Central memory CD8-positive, alpha-beta T cell (primary cell): Measurements from ENCODE around the gene CSTB.

Experiments used
- ATAC-seq: fragments of 150-1000 bp; cut with Tn5 transposase; replicated peaks from 2 replicates; pipeline ENCODE4 v1.10.0; 2022; ENCODE audit warnings: mild to moderate bottlenecking, moderate FRiP score, moderate number of reproducible peaks; ENCODE audit not compliant: poor library complexity, severe bottlenecking; ENCODE audit errors: extremely low read depth
- DNase-seq, 2 donors: peaks; one replicate each; pipeline ENCODE4 v3.0.0; 2021; ENCODE audit warnings: low spot score in 2 of 2
- H3K27ac Mint-ChIP-seq: one replicate; pipeline ENCODE4 v1.8.0; 2022; ENCODE audit warnings: low read depth, mild to moderate bottlenecking, moderate library complexity, mixed read lengths
- H3K27me3 Mint-ChIP-seq: one replicate; pipeline ENCODE4 v1.8.0; 2022; ENCODE audit warnings: mixed read lengths
- H3K36me3 Mint-ChIP-seq: one replicate; pipeline ENCODE4 v1.8.0; 2022; ENCODE audit warnings: mild to moderate bottlenecking, moderate library complexity, mixed read lengths; ENCODE audit not compliant: insufficient read depth
- H3K4me1 Mint-ChIP-seq: one replicate; pipeline ENCODE4 v1.8.0; 2022; ENCODE audit warnings: mixed read lengths
- H3K4me3 Mint-ChIP-seq: one replicate; pipeline ENCODE4 v1.8.0; 2022; ENCODE audit warnings: mild to moderate bottlenecking, moderate library complexity, mixed read lengths
- H3K9me3 Mint-ChIP-seq: one replicate; pipeline ENCODE4 v1.8.0; 2022; ENCODE audit warnings: mixed read lengths

The CSTB gene

DNA sequence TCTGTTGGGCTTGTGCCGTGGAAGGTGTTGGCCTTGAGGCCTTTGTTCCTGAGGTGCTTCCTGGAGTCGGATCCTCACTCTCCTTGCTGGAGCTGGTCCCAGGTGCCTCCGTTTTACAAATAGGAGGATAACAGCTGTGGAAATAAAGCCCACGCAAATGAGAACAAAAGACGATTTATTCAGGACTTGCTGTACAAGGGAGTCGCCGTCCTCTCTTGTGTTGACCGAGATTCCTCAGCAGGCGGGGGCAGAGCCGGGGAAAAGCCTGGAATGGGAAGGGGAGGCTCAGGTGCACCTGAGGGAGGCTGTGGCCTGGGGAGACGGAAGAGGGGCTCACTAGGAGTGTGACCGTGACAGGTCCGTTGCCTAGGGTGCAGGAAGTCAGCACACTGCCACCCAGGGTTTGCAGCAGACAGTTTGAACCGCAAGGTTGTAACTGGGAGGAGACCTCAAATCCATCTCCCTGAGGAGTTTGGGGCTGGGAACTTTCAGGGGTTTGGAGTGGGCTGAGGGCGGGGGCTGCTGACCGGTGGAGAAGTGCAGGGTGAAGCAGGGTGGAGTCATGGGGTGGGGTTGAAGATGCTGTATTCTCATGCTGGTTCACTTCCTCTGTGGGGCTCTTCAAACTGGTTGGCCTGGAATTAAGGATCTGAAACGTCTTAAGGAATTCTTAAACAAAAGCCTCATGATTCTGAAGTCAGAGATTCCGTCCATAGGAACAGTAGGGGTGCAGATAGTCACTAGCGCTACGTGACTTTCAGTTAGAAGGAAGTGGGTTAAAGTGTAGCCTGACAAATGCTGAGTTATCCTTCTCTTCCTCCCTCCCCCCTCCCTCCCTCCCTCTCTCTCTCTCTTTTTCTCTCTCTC, 2.6 kb upstream of the CSTB start:
- peak overlapping the region; percentile 54 for H3K27ac Mint-ChIP-seq
- H3K4me1 Mint-ChIP-seq: peaks cover 34% of the 10 kb centered on the region
- ATAC-seq: no peak
- no peaks in the 10 kb centered on the region for H3K9me3 Mint-ChIP-seq
- DNase-seq: no peak
- peaks cover 9% of the 10 kb centered on the region for H3K36me3 Mint-ChIP-seq
- no peaks in the 10 kb centered on the region for H3K27me3 Mint-ChIP-seq
- H3K4me3 Mint-ChIP-seq: peak overlapping the region; percentile 88

DNA sequence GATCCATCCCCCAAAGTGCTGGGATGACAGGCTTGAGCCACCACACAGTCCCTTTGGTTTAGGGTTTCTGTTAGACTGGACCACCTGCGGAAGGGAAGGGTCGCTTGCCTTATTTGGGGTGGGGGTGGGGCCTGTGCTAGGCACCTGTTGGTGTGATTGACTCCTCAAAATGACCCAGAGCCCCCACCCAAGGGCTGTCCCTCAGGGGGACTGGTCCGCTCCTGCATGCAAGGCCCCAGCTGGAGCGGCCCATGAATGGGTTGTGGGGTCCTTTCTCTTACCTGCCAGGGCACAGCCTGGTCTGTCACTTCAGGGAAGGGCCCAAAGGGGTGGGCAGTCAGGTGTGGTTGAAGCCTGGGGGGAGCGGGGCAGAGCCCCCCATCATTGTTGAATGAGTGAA, 1.8 kb upstream of the CSTB start:
- H3K4me3 Mint-ChIP-seq: peak overlapping the region; percentile 88
- H3K4me1 Mint-ChIP-seq: peaks cover 34% of the 10 kb centered on the region
- H3K9me3 Mint-ChIP-seq: no peaks in the 10 kb centered on the region
- no peak for ATAC-seq
- H3K36me3 Mint-ChIP-seq: peaks cover 12% of the 10 kb centered on the region
- peak overlapping the region; percentile 72 for H3K27ac Mint-ChIP-seq
- no peaks in the 10 kb centered on the region for H3K27me3 Mint-ChIP-seq
- no peak for DNase-seq

DNA sequence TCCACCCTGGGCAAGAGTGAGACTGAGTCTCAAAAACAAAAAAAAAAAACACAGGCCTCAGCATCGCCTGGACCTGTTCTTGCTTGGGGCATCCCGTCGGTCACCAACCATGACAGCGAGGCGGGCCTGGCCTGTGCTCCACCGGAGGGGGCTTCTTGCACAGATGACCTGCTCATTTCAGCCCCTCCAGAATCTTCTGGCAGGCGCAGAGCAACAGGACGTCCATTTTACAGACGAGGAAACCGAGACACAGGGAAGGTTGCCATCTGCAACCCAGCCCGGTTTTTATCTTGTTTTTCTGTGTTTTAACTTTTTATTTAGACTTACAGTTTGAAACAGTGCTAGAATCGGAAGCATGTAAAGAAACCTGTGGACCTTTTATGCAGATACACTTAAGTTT, 918 bp downstream of the CSTB start:
- H3K36me3 Mint-ChIP-seq: peaks cover 15% of the 10 kb centered on the region
- no peaks in the 10 kb centered on the region for H3K9me3 Mint-ChIP-seq
- H3K4me1 Mint-ChIP-seq: peaks cover 34% of the 10 kb centered on the region
- H3K27me3 Mint-ChIP-seq: no peaks in the 10 kb centered on the region
- peak overlapping the region; percentile 74 for H3K27ac Mint-ChIP-seq
- DNase-seq (no peak), ATAC-seq (no peak)
- H3K4me3 Mint-ChIP-seq: peak overlapping the region; percentile 88

DNA sequence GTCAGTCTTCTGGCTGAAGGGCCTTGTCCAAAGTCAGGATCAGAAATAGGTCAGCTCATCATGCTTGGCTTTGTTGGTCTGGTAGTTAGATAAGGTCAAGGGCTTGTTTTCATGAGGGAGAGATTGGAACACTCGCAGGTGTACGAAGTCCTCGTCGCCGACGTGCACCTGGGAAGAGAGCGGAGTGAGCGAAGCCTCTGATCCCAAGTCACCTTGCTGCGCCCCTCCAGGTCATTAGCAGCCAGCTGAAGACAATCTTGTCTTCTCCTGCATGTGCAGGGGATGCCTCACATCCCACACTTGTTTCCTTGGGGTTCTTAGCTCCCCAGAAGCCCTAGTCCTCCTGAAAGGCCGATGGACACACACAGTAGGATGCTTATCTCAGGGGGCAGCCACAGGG, 1.9 kb downstream of the CSTB start:
- Mint-ChIP-seq H3K36me3 (peaks cover 15% of the 10 kb centered on the region), H3K4me3 (no peak overlapping the region), H3K4me1 (peaks cover 31% of the 10 kb centered on the region), H3K27ac (no peak overlapping the region), H3K9me3 (no peaks in the 10 kb centered on the region), H3K27me3 (no peaks in the 10 kb centered on the region)
- no peak for ATAC-seq
- DNase-seq: no peak

DNA sequence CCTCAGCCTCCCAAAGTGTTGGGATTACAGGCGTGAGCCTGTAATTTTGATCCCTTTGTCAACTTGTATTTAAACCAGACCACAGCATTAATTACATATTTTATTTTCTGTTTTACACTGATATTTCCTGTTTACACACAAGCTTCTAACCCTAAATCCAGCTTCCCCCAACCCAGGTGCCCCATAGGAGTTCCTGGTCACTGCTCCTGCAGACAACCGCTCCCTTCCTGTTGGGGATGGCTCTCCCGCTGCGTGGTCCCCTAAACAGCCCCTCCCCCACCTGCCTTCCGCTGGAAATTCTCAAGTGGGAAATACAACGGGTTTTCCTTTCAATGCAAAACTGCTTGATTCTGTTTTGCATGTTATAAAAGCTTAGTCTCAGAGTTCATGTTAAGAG, 3.7 kb downstream of the CSTB start:
- Mint-ChIP-seq H3K36me3 (peaks cover 12% of the 10 kb centered on the region), H3K4me1 (peaks cover 20% of the 10 kb centered on the region), H3K27me3 (no peaks in the 10 kb centered on the region), H3K4me3 (no peak overlapping the region), H3K27ac (no peak overlapping the region), H3K9me3 (no peaks in the 10 kb centered on the region)
- ATAC-seq (no peak), DNase-seq (no peak)

DNA sequence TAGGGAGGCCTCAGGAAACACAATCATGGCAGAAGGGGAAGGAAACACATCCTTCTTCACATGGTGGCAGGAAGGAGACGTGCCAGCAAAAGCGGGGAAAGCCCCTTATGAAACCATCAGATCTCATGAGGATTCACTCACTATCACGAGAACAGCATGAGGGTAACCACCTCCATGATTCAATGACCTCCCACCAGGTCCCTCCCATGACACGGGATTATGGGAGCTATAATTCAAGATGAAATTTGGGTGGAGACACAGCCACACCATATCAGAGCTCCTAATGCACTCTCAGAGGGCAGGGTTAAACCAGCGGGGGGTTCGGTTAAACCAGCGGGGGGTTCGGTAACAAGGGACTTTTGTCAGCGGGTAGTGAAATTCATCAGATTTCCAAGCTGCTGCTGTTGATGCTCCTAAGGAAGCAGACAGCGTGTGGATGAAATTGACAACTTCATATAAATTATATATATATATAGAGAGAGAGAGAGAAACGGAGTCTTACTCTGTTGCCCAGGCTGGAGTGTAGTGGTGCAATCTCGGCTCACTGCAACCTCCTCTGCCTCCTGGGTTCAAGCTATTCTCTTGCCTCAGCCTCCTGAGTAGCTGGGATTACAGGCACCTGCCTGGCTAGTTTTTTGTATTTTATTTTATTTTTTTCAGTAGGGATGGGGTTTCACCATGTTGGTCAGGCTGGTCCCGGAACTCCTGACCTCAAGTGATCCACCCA, 4.2 kb downstream of the CSTB start:
- ATAC-seq (no peak), DNase-seq (no peak)

GRCh38 chr21:43771199-43771675, 4.9 kb downstream of the CSTB start:
- Mint-ChIP-seq H3K4me3 (no peak overlapping the region), H3K27ac (no peak overlapping the region), H3K27me3 (no peaks in the 10 kb centered on the region), H3K9me3 (no peaks in the 10 kb centered on the region), H3K4me1 (peaks cover 20% of the 10 kb centered on the region), H3K36me3 (peaks cover 12% of the 10 kb centered on the region)
- ATAC-seq: no peak
- no peak for DNase-seq

More for the DNA sequence above, 4.2 kb downstream of the CSTB start:
- Mint-ChIP-seq H3K4me1 (peaks cover 20% of the 10 kb centered on the region), H3K27me3 (no peaks in the 10 kb centered on the region), H3K36me3 (peaks cover 12% of the 10 kb centered on the region), H3K27ac (no peak overlapping the region), H3K4me3 (no peak overlapping the region), H3K9me3 (no peaks in the 10 kb centered on the region)

GRCh38 chr21:43770066-43770655, 5.9 kb downstream of the CSTB start:
- H3K4me1 Mint-ChIP-seq: peaks cover 12% of the 10 kb centered on the region
- H3K9me3 Mint-ChIP-seq: no peaks in the 10 kb centered on the region
- no peak for DNase-seq
- no peak for ATAC-seq
- H3K27me3 Mint-ChIP-seq: no peaks in the 10 kb centered on the region
- peaks cover 7% of the 10 kb centered on the region for H3K36me3 Mint-ChIP-seq
- no peak overlapping the region for H3K27ac Mint-ChIP-seq
- H3K4me3 Mint-ChIP-seq: no peak overlapping the region

DNA sequence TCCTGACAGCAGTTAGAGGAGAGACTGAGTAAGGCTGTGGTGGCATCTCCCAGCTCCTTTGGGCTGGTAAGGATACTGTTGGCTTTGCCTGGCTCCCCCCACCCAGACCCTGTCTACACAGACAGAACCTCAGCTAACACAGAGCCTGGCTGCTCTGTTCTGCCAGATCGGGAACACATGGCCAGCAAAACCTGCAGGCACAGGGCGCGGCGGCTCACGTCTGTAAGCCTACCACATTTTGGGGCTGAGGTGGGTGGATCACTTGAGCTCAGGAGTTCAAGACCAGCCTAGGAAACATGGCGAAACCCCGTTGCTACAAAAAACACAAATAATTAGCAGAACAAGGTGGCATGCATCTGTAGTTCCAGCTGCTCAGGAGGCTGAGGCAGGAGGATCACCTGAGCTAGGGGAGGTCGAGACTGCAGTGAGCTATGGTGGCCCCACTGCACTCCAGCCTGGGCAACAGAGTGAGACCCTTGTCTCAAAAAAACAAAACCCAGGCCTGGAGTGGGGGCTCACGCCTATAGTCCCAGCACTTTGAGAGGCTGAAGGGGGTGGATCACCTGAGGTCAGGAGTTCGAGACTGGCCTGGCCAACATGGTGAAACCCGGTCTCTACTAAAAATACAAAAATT, 6.7 kb downstream of the CSTB start:
- ATAC-seq: no peak
- Mint-ChIP-seq H3K9me3 (no peaks in the 10 kb centered on the region), H3K27me3 (no peaks in the 10 kb centered on the region), H3K36me3 (peaks cover 7% of the 10 kb centered on the region), H3K4me1 (peaks cover 7% of the 10 kb centered on the region), H3K4me3 (no peak overlapping the region), H3K27ac (no peak overlapping the region)
- no peak for DNase-seq

- H3K27me3 Mint-ChIP-seq: no peaks in the 10 kb centered on the region
- H3K9me3 Mint-ChIP-seq: no peaks in the 10 kb centered on the region
- H3K27ac Mint-ChIP-seq: no peak overlapping the region
- H3K4me1 Mint-ChIP-seq: peaks cover under 1% of the 10 kb centered on the region
- H3K4me3 Mint-ChIP-seq: no peak overlapping the region
- ATAC-seq: no peak
- no peak for DNase-seq
- H3K36me3 Mint-ChIP-seq: peaks cover 8% of the 10 kb centered on the region
Measured at GRCh38 chr21:43768868-43769167, 7.3 kb downstream of the CSTB start.

DNA sequence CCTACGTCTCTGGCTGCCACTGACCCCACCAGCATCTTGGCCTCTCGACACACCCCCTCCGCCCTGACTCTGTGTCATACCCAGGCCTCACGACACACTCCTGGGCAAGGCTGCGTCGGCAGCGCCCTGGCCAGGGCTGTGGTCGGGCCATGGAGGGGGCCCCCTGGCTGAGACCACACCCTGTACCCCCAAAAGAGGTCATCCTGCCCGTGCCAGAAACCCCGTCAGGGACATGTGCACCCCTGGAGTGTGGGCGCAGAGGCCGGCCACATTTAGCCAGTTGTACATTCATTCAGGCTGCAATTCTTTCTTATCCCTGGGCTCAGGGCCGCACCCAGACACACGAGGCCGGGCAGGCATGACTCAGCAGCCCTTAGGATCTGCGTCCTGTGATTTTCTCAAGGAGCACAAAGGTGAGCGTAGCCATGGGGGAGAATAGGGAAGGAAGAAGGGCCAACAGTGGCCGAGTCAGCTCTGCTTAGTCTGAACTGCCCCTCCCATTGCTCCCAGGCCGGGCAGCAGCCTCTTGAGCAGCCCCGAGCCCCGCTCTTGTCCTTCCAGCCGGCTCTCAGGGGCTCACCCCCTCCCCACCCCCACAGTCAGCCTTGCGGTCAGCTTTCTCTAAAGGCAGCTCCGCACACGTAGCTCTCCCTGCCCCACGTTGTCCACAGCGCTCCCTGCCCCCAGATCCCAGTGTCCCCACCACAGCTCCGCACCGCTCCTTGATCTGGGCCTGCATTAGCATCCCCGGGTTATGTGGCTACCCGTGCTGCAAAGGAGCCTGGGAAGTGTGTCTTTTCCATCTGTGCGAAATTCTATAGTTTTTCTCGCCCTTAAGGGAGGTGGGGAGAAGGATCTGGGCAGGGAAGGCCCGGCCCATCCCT, 7.9 kb downstream of the CSTB start:
- ATAC-seq (no peak), DNase-seq (no peak)
- Mint-ChIP-seq H3K27ac (no peak overlapping the region), H3K4me3 (no peak overlapping the region), H3K27me3 (no peaks in the 10 kb centered on the region), H3K4me1 (no peaks in the 10 kb centered on the region), H3K36me3 (peaks cover 8% of the 10 kb centered on the region), H3K9me3 (no peaks in the 10 kb centered on the region)

DNA sequence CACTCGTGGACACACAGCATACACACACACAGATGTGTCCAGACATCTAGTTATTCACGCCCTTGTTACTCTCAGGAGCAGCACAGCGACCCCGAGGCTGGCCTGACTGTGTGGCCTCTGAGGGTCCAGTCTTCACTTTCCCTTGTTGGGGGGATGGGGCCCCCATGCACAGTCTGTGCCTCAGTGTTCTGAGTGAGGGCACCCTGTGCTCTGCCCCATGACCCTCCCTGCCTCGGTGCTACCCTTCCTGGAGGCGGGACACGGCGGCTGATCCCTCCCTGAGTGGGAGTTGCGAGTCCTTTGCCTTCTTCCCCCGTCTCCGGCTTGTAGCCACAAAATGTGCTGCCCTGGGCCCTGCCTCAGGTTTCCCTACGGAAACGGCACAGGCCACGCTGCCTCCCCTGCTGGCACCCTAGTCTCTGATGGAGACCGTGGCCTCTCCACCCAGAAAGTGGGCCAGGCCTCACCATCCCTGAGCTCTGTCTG, 8.6 kb downstream of the CSTB start:
- Mint-ChIP-seq H3K27me3 (no peaks in the 10 kb centered on the region), H3K36me3 (peaks cover 6% of the 10 kb centered on the region), H3K27ac (no peak overlapping the region), H3K9me3 (no peaks in the 10 kb centered on the region), H3K4me3 (no peak overlapping the region), H3K4me1 (no peaks in the 10 kb centered on the region)
- no peak for ATAC-seq
- DNase-seq: no peak
